Limb (tissue), 2 donors: ENCODE data around the gene SORL1.

Experiments
- DNase-seq, 2 donors: peaks; one replicate each; pipeline ENCODE4 v3.0.0-alpha.2; 2016; ENCODE audit errors: extremely low spot score in 2 of 2

Gene SORL1

GRCh38 chr11:121508449-121508848 is 56.3 kb downstream of the SORL1 start:
- DNase-seq, result no peak

- DNase-seq, result no peak
These were observed 58.3 kb downstream of the SORL1 start for GRCh38 chr11:121510438-121510837.

GRCh38 chr11:121512468-121513465 is 60.7 kb downstream of the SORL1 start:
- DNase-seq, result no peak

GRCh38 chr11:121513807-121514206 is 61.7 kb downstream of the SORL1 start:
- no peak for DNase-seq

GRCh38 chr11:121514432-121515334 is 62.6 kb downstream of the SORL1 start:
- no peak for DNase-seq

GRCh38 chr11:121515335-121515671 is 63.2 kb downstream of the SORL1 start:
- DNase-seq, result no peak

- no peak for DNase-seq
These were observed 65.9 kb downstream of the SORL1 start for GRCh38 chr11:121517996-121518395.

GRCh38 chr11:121520243-121521144 is 68.4 kb downstream of the SORL1 start:
- no peak for DNase-seq

- DNase-seq, result no peak
These were observed 69.3 kb downstream of the SORL1 start for GRCh38 chr11:121521145-121522042.

- DNase-seq, result no peak
These were observed 70.2 kb downstream of the SORL1 start for GRCh38 chr11:121522043-121522941.

GRCh38 chr11:121523581-121524232 is 71.6 kb downstream of the SORL1 start:
- DNase-seq, result no peak

GRCh38 chr11:121524233-121524631 is 72.1 kb downstream of the SORL1 start:
- DNase-seq, result no peak

GRCh38 chr11:121525376-121525775 is 73.3 kb downstream of the SORL1 start:
- DNase-seq, result no peak

- DNase-seq, result no peak
These were observed 78.1 kb downstream of the SORL1 start for GRCh38 chr11:121530257-121530656.

GRCh38 chr11:121533601-121534000 is 81.5 kb downstream of the SORL1 start:
- DNase-seq, result no peak

GRCh38 chr11:121534131-121535093 is 82.3 kb downstream of the SORL1 start:
- peak in 1 of 2 donors; percentile 51 for DNase-seq

GRCh38 chr11:121535129-121535796 is 83.1 kb downstream of the SORL1 start:
- DNase-seq, result no peak
